Measurements from ENCODE around the gene IMMP2L.

GRCh38 chr7:111282626-111283025 is 279.7 kb downstream of the IMMP2L start:
- TF ChIP-seq CTCF (IDR thresholded peaks at IDR 0.05) (no peak), POLR2A (IDR thresholded peaks at IDR 0.05) (no peak)

All from uterus (tissue), 2 donors.